ENCODE results near the gene GBP1. TPM values are rescaled to one million over a fixed set of nuclear protein-coding genes. Genes with fewer than 3 reads are reported as not detected.

Gene GBP1
- polyA plus RNA-seq, 1 donor from 2014 or later: not detected

DNA sequence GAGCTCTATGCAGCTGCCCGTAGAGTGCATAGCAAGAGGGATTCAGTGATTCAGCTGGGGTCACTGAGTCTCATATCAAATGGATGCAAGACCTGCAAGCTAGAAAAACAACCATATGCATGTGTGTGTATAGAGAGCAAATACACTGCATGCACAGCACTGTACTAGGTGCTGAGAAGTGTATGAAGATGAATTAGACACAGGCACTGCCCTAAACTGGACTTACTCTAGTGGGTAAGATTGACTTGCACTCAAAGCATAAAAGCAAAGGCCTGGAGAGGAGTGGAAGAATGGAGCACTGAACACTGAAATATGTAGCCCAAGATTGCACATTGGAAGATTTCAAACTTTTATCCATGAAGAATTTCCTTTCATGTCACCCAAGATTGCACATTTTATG lies 5.5 kb upstream of the GBP1 start:
- TF ChIP-seq, protein P1, sequence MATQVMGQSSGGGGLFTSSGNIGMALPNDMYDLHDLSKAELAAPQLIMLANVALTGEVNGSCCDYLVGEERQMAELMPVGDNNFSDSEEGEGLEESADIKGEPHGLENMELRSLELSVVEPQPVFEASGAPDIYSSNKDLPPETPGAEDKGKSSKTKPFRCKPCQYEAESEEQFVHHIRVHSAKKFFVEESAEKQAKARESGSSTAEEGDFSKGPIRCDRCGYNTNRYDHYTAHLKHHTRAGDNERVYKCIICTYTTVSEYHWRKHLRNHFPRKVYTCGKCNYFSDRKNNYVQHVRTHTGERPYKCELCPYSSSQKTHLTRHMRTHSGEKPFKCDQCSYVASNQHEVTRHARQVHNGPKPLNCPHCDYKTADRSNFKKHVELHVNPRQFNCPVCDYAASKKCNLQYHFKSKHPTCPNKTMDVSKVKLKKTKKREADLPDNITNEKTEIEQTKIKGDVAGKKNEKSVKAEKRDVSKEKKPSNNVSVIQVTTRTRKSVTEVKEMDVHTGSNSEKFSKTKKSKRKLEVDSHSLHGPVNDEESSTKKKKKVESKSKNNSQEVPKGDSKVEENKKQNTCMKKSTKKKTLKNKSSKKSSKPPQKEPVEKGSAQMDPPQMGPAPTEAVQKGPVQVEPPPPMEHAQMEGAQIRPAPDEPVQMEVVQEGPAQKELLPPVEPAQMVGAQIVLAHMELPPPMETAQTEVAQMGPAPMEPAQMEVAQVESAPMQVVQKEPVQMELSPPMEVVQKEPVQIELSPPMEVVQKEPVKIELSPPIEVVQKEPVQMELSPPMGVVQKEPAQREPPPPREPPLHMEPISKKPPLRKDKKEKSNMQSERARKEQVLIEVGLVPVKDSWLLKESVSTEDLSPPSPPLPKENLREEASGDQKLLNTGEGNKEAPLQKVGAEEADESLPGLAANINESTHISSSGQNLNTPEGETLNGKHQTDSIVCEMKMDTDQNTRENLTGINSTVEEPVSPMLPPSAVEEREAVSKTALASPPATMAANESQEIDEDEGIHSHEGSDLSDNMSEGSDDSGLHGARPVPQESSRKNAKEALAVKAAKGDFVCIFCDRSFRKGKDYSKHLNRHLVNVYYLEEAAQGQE (IDR thresholded peaks at IDR 0.05; ENCODE audit: borderline replicate concordance): no peak
- TF ChIP-seq POLR2AphosphoS5 (IDR thresholded peaks at IDR 0.05): no peak
- TF ChIP-seq RAD21 (conservative IDR thresholded peaks at IDR 0.05): no peak
- TF ChIP-seq EP300 (conservative IDR thresholded peaks at IDR 0.05; ENCODE audit: poor library complexity, severe bottlenecking): no peak
- no peak for TF ChIP-seq TAF1 (IDR thresholded peaks at IDR 0.05; ENCODE audit: low read depth)
- no peak for TF ChIP-seq SMC3 (conservative IDR thresholded peaks at IDR 0.05; ENCODE audit: poor library complexity)
- no peak for TF ChIP-seq EZH2 (IDR thresholded peaks at IDR 0.05; ENCODE audit: borderline replicate concordance, insufficient read depth, low read length, poor library complexity, severe bottlenecking)
- TF ChIP-seq, protein P2, sequence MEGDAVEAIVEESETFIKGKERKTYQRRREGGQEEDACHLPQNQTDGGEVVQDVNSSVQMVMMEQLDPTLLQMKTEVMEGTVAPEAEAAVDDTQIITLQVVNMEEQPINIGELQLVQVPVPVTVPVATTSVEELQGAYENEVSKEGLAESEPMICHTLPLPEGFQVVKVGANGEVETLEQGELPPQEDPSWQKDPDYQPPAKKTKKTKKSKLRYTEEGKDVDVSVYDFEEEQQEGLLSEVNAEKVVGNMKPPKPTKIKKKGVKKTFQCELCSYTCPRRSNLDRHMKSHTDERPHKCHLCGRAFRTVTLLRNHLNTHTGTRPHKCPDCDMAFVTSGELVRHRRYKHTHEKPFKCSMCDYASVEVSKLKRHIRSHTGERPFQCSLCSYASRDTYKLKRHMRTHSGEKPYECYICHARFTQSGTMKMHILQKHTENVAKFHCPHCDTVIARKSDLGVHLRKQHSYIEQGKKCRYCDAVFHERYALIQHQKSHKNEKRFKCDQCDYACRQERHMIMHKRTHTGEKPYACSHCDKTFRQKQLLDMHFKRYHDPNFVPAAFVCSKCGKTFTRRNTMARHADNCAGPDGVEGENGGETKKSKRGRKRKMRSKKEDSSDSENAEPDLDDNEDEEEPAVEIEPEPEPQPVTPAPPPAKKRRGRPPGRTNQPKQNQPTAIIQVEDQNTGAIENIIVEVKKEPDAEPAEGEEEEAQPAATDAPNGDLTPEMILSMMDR (IDR thresholded peaks at IDR 0.05; ENCODE audit: poor library complexity, severe bottlenecking): no peak
- TF ChIP-seq MXI1 (conservative IDR thresholded peaks at IDR 0.05; ENCODE audit: poor library complexity, severe bottlenecking): no peak
- no peaks in the 10 kb centered on the region for H3K9me3 ChIP-seq (ENCODE audit: low read length)
- no peak overlapping the region for H3K4me3 ChIP-seq (ENCODE audit: low read length)
- H3K9ac ChIP-seq (ENCODE audit: low read length): no peak overlapping the region
- no peaks in the 10 kb centered on the region for H3K27me3 ChIP-seq (ENCODE audit: insufficient read depth, low read depth, low read length)
- no peaks in the 10 kb centered on the region for H3F3A ChIP-seq (ENCODE audit: insufficient read depth, low read length, poor library complexity, severe bottlenecking)
- H3K27ac ChIP-seq (ENCODE audit: low read length): no peak overlapping the region
- no peaks in the 10 kb centered on the region for H3K36me3 ChIP-seq (ENCODE audit: insufficient read depth, low read length)
- H4K20me1 ChIP-seq (ENCODE audit: insufficient read depth): no peaks in the 10 kb centered on the region
- H2AFZ ChIP-seq (ENCODE audit: low read depth, low read length): no peak overlapping the region
- no peaks in the 10 kb centered on the region for H3K79me2 ChIP-seq (replicated peaks; ENCODE audit: insufficient read depth, low read length)
- no peak overlapping the region for H3K4me2 ChIP-seq (ENCODE audit: low read length)
- H3K9me2 ChIP-seq (ENCODE audit: insufficient read depth, low read length): no peaks in the 10 kb centered on the region

DNA sequence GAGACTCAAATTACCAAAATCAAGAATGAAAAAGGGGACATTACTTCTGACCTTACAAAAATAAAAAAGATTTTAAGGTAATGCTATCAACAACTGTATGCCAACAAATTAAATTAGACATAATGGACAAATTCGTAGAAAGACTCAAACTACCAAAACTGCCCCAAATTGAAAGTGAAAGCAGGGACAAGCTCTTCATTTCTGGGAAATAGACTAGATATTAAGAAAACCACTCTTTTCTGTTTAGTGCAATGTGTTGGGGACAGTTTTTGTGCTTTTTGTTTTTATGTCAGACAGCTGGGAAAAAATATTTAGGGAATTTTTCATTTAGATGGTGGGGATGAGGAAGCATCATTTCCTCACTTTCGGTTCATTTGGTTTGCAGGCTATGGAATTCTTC lies 4.9 kb upstream of the GBP1 start:
- Histone ChIP-seq H3F3A (ENCODE audit: insufficient read depth, low read length, poor library complexity, severe bottlenecking) (no peaks in the 10 kb centered on the region), H3K4me2 (ENCODE audit: low read length) (no peak overlapping the region), H2AFZ (ENCODE audit: low read depth, low read length) (no peak overlapping the region), H3K27me3 (ENCODE audit: insufficient read depth, low read depth, low read length) (no peaks in the 10 kb centered on the region), H3K9me2 (ENCODE audit: insufficient read depth, low read length) (no peaks in the 10 kb centered on the region), H3K79me2 (replicated peaks; ENCODE audit: insufficient read depth, low read length) (no peaks in the 10 kb centered on the region), H3K36me3 (ENCODE audit: insufficient read depth, low read length) (no peaks in the 10 kb centered on the region), H3K9ac (ENCODE audit: low read length) (no peak overlapping the region), H4K20me1 (ENCODE audit: insufficient read depth) (no peaks in the 10 kb centered on the region), H3K4me3 (ENCODE audit: low read length) (no peak overlapping the region), H3K27ac (ENCODE audit: low read length) (no peak overlapping the region), H3K9me3 (ENCODE audit: low read length) (no peaks in the 10 kb centered on the region)
- TF ChIP-seq TAF1 (IDR thresholded peaks at IDR 0.05; ENCODE audit: low read depth) (no peak), MXI1 (conservative IDR thresholded peaks at IDR 0.05; ENCODE audit: poor library complexity, severe bottlenecking) (no peak), SMC3 (conservative IDR thresholded peaks at IDR 0.05; ENCODE audit: poor library complexity) (no peak), POLR2AphosphoS5 (IDR thresholded peaks at IDR 0.05) (no peak)
- TF ChIP-seq, protein P2 (IDR thresholded peaks at IDR 0.05; ENCODE audit: poor library complexity, severe bottlenecking): no peak
- TF ChIP-seq, protein P1 (IDR thresholded peaks at IDR 0.05; ENCODE audit: borderline replicate concordance): no peak
